Right lobe of liver (tissue), 4 donors: Measurements from ENCODE around the gene PRICKLE1.

Experiments
- CTCF ChIP-seq, 4 donors: fragments of 200-600 bp in 3 of 4; fragments of 450-650 bp in 1 of 4; IDR thresholded peaks; one replicate each; pipeline versions ENCODE4 v1.5.1 to v1.8.0; 2016 to 2022; ENCODE audit warnings: antibody characterized with exemption in 4 of 4, mild to moderate bottlenecking in 2 of 4
- POLR2A ChIP-seq: fragments of 450-650 bp; IDR thresholded peaks from one replicate; pipeline ENCODE4 v1.6.1; 2017; ENCODE audit warnings: antibody characterized with exemption, mild to moderate bottlenecking
- donor health status: DM: no; HTN: no; CAD: no.
- donor health status: DM: no; HTN: no; CAD: no.
- donor health status: DM: no; HTN: yes; CAD: no.

GRCh38 chr12:42606471-42606870, 16.9 kb upstream of the PRICKLE1 start:
- no peak for TF ChIP-seq CTCF (IDR thresholded peaks at IDR 0.05)
- no peak for TF ChIP-seq POLR2A
